K562 (cell line): Measurements from ENCODE around the gene MRPL52. TPM values are rescaled to one million over a fixed set of nuclear protein-coding genes. Genes with fewer than 3 reads are reported as not detected.

Source experiments
- COPS2 ChIP-seq: fragments of 450-650 bp; conservative IDR thresholded peaks from 2 replicates; pipeline ENCODE4 v1.6.1; 2016; ENCODE audit warnings: mild to moderate bottlenecking, moderate library complexity
- DIDO1 ChIP-seq: fragments of 450-650 bp; IDR thresholded peaks from 2 replicates; pipeline ENCODE4 v1.6.1; 2016; ENCODE audit warnings: low read depth, missing biosample characterization, missing genetic modification characterization
- ESRRB ChIP-seq: fragments of 250-450 bp; sonication (Bioruptor Pico); IDR thresholded peaks from 2 replicates; pipeline ENCODE4 v1.5.0; 2020; ENCODE audit warnings: mild to moderate bottlenecking, moderate library complexity, borderline replicate concordance
- FOXM1 ChIP-seq, 2 experiments: fragments of 450-650 bp in 1 of 2; sonication (generic) in 1 of 2; formaldehyde crosslinking in 1 of 2; IDR thresholded peaks; 2 replicates each; pipeline versions ENCODE4 v1.6.1 to v1.9.0; 2017 to 2022; ENCODE audit warnings: low read depth in 2 of 2, mild to moderate bottlenecking in 2 of 2, missing genetic modification reagents in 1 of 2, moderate library complexity in 1 of 2
- GABPA ChIP-seq: fragments of 200-800 bp; sonication (Bioruptor generic); conservative IDR thresholded peaks from 2 replicates; pipeline ENCODE4 v1.6.1; 2016; ENCODE audit warnings: low read depth, missing genetic modification characterization, missing compliant biosample characterization
- IFI16 ChIP-seq: fragments of 250-450 bp; sonication (Bioruptor Pico); IDR thresholded peaks from 2 replicates; pipeline ENCODE4 v2.1.2; 2022; ENCODE audit warnings: mild to moderate bottlenecking, inconsistent platforms
- KLF16 ChIP-seq: IDR thresholded peaks from 2 replicates; pipeline ENCODE4 v1.6.1; 2016; ENCODE audit warnings: antibody characterized with exemption
- MTA2 ChIP-seq: fragments of 450-650 bp; IDR thresholded peaks from 2 replicates; pipeline ENCODE4 v1.6.1; 2016; ENCODE audit warnings: low read depth
- NFATC3 ChIP-seq: fragments of 450-650 bp; IDR thresholded peaks from 2 replicates; pipeline ENCODE4 v1.6.1; 2017; ENCODE audit warnings: mild to moderate bottlenecking
- NR1H2 ChIP-seq: sonication (generic); formaldehyde crosslinking; IDR thresholded peaks from 2 replicates; pipeline ENCODE4 v1.4.0; 2020; ENCODE audit warnings: mild to moderate bottlenecking, missing genetic modification reagents
- OTX1 ChIP-seq: fragments of 450-650 bp; formaldehyde crosslinking; IDR thresholded peaks from 2 replicates; pipeline ENCODE4 v1.4.0; 2022; ENCODE audit warnings: mild to moderate bottlenecking
- PRMT5 ChIP-seq: sonication (generic); formaldehyde crosslinking; IDR thresholded peaks from 2 replicates; pipeline ENCODE4 v1.5.0; 2020; ENCODE audit warnings: missing genetic modification reagents
- PURB ChIP-seq: sonication (generic); formaldehyde crosslinking; IDR thresholded peaks from 2 replicates; pipeline ENCODE4 v1.9.0; 2021; ENCODE audit warnings: low read depth, mild to moderate bottlenecking, missing genetic modification reagents
- RBM34 ChIP-seq: fragments of 200-400 bp; formaldehyde crosslinking; IDR thresholded peaks from 2 replicates; pipeline ENCODE4 v1.6.1; 2018; ENCODE audit warnings: low read length, borderline replicate concordance; ENCODE audit not compliant: insufficient read depth
- SAFB ChIP-seq: fragments of 200-400 bp; formaldehyde crosslinking; IDR thresholded peaks from 2 replicates; pipeline ENCODE4 v1.6.1; 2017; ENCODE audit warnings: low read depth, low read length, borderline replicate concordance
- SIN3B ChIP-seq: fragments of 450-650 bp; IDR thresholded peaks from 2 replicates; pipeline ENCODE4 v1.6.1; 2017; ENCODE audit warnings: low read depth, mild to moderate bottlenecking, moderate library complexity
- SMAD2 ChIP-seq: fragments of 150-350 bp; IDR thresholded peaks from 2 replicates; pipeline ENCODE4 v1.6.1; 2014; ENCODE audit warnings: low read depth, mild to moderate bottlenecking, low read length
- SMARCE1 ChIP-seq: fragments of 450-650 bp; IDR thresholded peaks from 2 replicates; pipeline ENCODE4 v1.7.1; 2016; ENCODE audit warnings: mild to moderate bottlenecking
- SNIP1 ChIP-seq: fragments of 450-650 bp; IDR thresholded peaks from 2 replicates; pipeline ENCODE4 v1.7.1; 2017; ENCODE audit warnings: low read depth, mild to moderate bottlenecking
- TARDBP ChIP-seq: fragments of 450-650 bp; IDR thresholded peaks from 2 replicates; pipeline ENCODE4 v1.6.1; 2016
- TFAM ChIP-seq: fragments of 250-450 bp; sonication (Bioruptor Pico); conservative IDR thresholded peaks from 2 replicates; pipeline ENCODE4 v1.5.0; 2021; ENCODE audit warnings: mild to moderate bottlenecking, moderate library complexity
- ZC3H4 ChIP-seq: sonication (generic); formaldehyde crosslinking; IDR thresholded peaks from 2 replicates; pipeline ENCODE4 v1.9.0; 2021; ENCODE audit warnings: missing genetic modification reagents, borderline replicate concordance
- ZNF121 ChIP-seq: sonication (generic); formaldehyde crosslinking; conservative IDR thresholded peaks from 2 replicates; pipeline ENCODE4 v1.8.0; 2022; ENCODE audit warnings: missing genetic modification reagents
- ZNF212 ChIP-seq: fragments of 450-650 bp; formaldehyde crosslinking; IDR thresholded peaks from 2 replicates; pipeline ENCODE4 v1.4.0; 2020; ENCODE audit warnings: mild to moderate bottlenecking
- ZNF583 ChIP-seq: fragments of 250-450 bp; sonication (Bioruptor Pico); IDR thresholded peaks from 2 replicates; pipeline ENCODE4 v1.4.0; 2020
- ZNF75A ChIP-seq: fragments of 450-650 bp; formaldehyde crosslinking; IDR thresholded peaks from 2 replicates; pipeline ENCODE4 v1.4.0; 2020; ENCODE audit warnings: mild to moderate bottlenecking
- ZNF785 ChIP-seq: fragments of 250-450 bp; sonication (Bioruptor Pico); IDR thresholded peaks from 2 replicates; pipeline ENCODE4 v1.4.0; 2020; ENCODE audit warnings: mild to moderate bottlenecking
- ZSCAN29 ChIP-seq: fragments of 450-650 bp; IDR thresholded peaks from 2 replicates; pipeline ENCODE4 v1.6.1; 2017
- polyA plus RNA-seq, 8 experiments: library from polyadenylated mRNA; depleted of rRNA in 4 of 8; stranded (reverse) in 5 of 8; unstranded in 3 of 8; fragments of >200 nt; fragmentation: Nextera tagmentation in 2 of 8; fragmentation: Illumina TruSeq in 1 of 8; extraction: Ambion mirVana in 2 of 8; extraction: Trizol in 1 of 8; gene quantifications; 2 replicates each; pipeline versions ENCODE4 v1.2.1 to v1.2.3, GENCODE V29; 2011 to 2014; ENCODE audit warnings: inconsistent platforms in 1 of 8, missing spikeins in 1 of 8
- total RNA-seq, 7 experiments: library from RNA; depleted of rRNA in 6 of 7; stranded (reverse); fragments of >200 nt in 6 of 7; fragmentation: Illumina TruSeq in 2 of 7; extraction: Trizol in 2 of 7; gene quantifications; 2 replicates each; pipeline versions ENCODE4 v1.2.1 to v1.2.3, GENCODE V29; 2011 to 2021; ENCODE audit warnings: low replicate concordance in 1 of 7
- TF ChIP-seq, protein P1 (sequence below): fragments of 250-450 bp; sonication (Bioruptor Pico); IDR thresholded peaks from 2 replicates; pipeline ENCODE4 v1.8.0; 2021; ENCODE audit warnings: moderate library complexity, mild to moderate bottlenecking, inconsistent platforms
- TF ChIP-seq, protein P2 (sequence below): sonication (generic); formaldehyde crosslinking; IDR thresholded peaks from 2 replicates; pipeline ENCODE4 v1.8.0; 2022; ENCODE audit warnings: mild to moderate bottlenecking, missing genetic modification reagents

The MRPL52 gene
- total and polyA plus RNA-seq, 9 of the 15 experiments (the other 6 are each of a cell fraction or from before 2014, with no cell fraction given), result 56.5 to 213 (median 168) TPM

DNA sequence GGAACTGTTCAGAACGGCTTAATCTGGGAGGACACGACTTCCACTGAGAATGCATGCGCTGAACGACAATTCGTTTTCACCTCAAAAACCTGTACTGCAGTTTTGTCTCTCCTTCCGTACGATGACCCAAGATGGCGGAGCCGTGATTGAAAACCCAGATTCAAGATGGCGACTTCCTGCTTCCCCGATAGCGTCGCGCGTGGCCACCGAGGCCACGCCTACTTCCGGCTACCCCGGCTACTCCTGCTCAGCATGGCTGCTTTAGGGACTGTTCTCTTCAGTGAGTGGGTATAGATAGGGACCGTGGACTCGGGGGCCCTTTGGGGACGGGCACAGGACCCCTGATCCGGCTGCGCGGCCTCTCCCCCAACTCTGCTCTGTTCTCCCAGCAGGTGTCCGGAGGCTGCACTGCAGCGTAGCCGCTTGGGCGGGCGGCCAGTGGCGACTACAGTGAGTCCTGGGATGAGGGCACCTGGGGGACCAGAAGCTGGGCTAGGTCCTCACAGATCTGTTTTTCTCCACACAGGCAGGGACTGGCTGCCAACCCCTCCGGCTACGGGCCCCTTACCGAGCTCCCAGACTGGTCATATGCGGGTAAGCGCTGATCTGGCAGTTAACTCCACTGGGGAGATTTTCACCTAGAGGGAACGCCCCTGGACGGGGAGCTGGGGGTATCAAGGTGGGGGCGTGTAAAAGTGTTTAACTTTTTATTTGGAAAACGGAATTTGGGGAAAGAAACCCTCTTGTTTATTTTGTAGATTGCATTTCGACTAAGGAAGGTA, at the start of gene MRPL52 (continued):
- no peak for TF ChIP-seq ESRRB
- TF ChIP-seq TARDBP, result no peak
- TF ChIP-seq ZC3H4, result no peak
- no peak for TF ChIP-seq ZNF75A (CRISPR knock-in tag)
- no peak for TF ChIP-seq RBM34
- no peak for TF ChIP-seq NFATC3
- no peak for TF ChIP-seq MTA2
- TF ChIP-seq TFAM (CRISPR knock-in tag), result no peak
- no peak for TF ChIP-seq ZNF785 (CRISPR knock-in tag)
- TF ChIP-seq OTX1 (CRISPR knock-in tag), result no peak
- no peak for TF ChIP-seq PRMT5
- peak; percentile 94 for TF ChIP-seq GABPA
- no peak for TF ChIP-seq PURB (CRISPR knock-in tag)
- TF ChIP-seq SMAD2, result no peak
- no peak for TF ChIP-seq DIDO1 (tag)
- no peak for TF ChIP-seq NR1H2 (CRISPR knock-in tag)
- no peak for TF ChIP-seq ZNF212
- TF ChIP-seq, protein P1, sequence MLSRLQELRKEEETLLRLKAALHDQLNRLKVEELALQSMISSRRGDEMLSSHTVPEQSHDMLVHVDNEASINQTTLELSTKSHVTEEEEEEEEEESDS (CRISPR knock-in tag), result no peak
- TF ChIP-seq KLF16, result no peak
- TF ChIP-seq IFI16, result no peak
- TF ChIP-seq SIN3B, result peak; percentile 87
- no peak for TF ChIP-seq ZSCAN29
- TF ChIP-seq COPS2, result no peak
- TF ChIP-seq FOXM1 (IDR thresholded peaks at IDR 0.05; ENCODE audit: low read depth), result no peak
- no peak for TF ChIP-seq FOXM1 (CRISPR knock-in tag; IDR thresholded peaks at IDR 0.05; ENCODE audit: low read depth)
- peak; percentile 51; the same call in 1 of the 2 replicates for TF ChIP-seq SMARCE1
- TF ChIP-seq SAFB, result no peak
- TF ChIP-seq, protein P2, sequence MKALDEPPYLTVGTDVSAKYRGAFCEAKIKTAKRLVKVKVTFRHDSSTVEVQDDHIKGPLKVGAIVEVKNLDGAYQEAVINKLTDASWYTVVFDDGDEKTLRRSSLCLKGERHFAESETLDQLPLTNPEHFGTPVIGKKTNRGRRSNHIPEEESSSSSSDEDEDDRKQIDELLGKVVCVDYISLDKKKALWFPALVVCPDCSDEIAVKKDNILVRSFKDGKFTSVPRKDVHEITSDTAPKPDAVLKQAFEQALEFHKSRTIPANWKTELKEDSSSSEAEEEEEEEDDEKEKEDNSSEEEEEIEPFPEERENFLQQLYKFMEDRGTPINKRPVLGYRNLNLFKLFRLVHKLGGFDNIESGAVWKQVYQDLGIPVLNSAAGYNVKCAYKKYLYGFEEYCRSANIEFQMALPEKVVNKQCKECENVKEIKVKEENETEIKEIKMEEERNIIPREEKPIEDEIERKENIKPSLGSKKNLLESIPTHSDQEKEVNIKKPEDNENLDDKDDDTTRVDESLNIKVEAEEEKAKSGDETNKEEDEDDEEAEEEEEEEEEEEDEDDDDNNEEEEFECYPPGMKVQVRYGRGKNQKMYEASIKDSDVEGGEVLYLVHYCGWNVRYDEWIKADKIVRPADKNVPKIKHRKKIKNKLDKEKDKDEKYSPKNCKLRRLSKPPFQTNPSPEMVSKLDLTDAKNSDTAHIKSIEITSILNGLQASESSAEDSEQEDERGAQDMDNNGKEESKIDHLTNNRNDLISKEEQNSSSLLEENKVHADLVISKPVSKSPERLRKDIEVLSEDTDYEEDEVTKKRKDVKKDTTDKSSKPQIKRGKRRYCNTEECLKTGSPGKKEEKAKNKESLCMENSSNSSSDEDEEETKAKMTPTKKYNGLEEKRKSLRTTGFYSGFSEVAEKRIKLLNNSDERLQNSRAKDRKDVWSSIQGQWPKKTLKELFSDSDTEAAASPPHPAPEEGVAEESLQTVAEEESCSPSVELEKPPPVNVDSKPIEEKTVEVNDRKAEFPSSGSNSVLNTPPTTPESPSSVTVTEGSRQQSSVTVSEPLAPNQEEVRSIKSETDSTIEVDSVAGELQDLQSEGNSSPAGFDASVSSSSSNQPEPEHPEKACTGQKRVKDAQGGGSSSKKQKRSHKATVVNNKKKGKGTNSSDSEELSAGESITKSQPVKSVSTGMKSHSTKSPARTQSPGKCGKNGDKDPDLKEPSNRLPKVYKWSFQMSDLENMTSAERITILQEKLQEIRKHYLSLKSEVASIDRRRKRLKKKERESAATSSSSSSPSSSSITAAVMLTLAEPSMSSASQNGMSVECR (CRISPR knock-in tag), result peak; percentile 28
- TF ChIP-seq ZNF121, result no peak
- TF ChIP-seq ZNF583 (CRISPR knock-in tag), result no peak
- no peak for TF ChIP-seq SNIP1
